NCI-H2081 treated with DMSO at 0.1 percent for 48 hours (cell line): ENCODE data around the gene OGA.

Experiments
- DNase-seq: peaks from one replicate; lab custom pipeline; 2025; lab: John Stamatoyannopoulos, UW

Gene OGA

GRCh38 chr10:101835362-101835761 is 17.1 kb upstream of the OGA start:
- DNase-seq: no peak

GRCh38 chr10:101834341-101834740 is 16.1 kb upstream of the OGA start:
- no peak for DNase-seq

GRCh38 chr10:101833466-101833865 is 15.2 kb upstream of the OGA start:
- no peak for DNase-seq

- no peak for DNase-seq
Observed at GRCh38 chr10:101832325-101832771, 14.1 kb upstream of the OGA start.

GRCh38 chr10:101831169-101831811 is 13.0 kb upstream of the OGA start:
- DNase-seq: no peak

- DNase-seq: no peak
Observed at GRCh38 chr10:101830322-101831168, 12.3 kb upstream of the OGA start.

- DNase-seq: no peak
Observed at GRCh38 chr10:101829561-101830315, 11.5 kb upstream of the OGA start.

GRCh38 chr10:101828766-101829551 is 10.7 kb upstream of the OGA start:
- DNase-seq: no peak

- DNase-seq: no peak
Observed at GRCh38 chr10:101827919-101828600, 9.8 kb upstream of the OGA start.

GRCh38 chr10:101826852-101827434 is 8.7 kb upstream of the OGA start:
- no peak for DNase-seq

- no peak for DNase-seq
Observed at GRCh38 chr10:101824736-101825135, 6.5 kb upstream of the OGA start.

GRCh38 chr10:101818872-101819633 is 809 bp upstream of the OGA start:
- DNase-seq: no peak

- no peak for DNase-seq
Observed at GRCh38 chr10:101817337-101818118, 716 bp downstream of the OGA start.

GRCh38 chr10:101816913-101817336 is 1.3 kb downstream of the OGA start:
- DNase-seq: no peak

- DNase-seq: no peak
Observed at GRCh38 chr10:101816376-101816775, 1.9 kb downstream of the OGA start.

GRCh38 chr10:101814466-101815071 is 3.7 kb downstream of the OGA start:
- DNase-seq: no peak

- DNase-seq: no peak
Observed at GRCh38 chr10:101812606-101813005, 5.6 kb downstream of the OGA start.

- no peak for DNase-seq
Observed at GRCh38 chr10:101807158-101807557, 11.1 kb downstream of the OGA start.

- DNase-seq: no peak
Observed at GRCh38 chr10:101803511-101803910, 14.7 kb downstream of the OGA start.
